HT1080 (cell line): ENCODE data around the gene PELI3. TPM values are rescaled to one million over a fixed set of nuclear protein-coding genes. Genes with fewer than 3 reads are reported as not detected.

ENCODE experiments used
- DNase-seq: peaks from one replicate; pipeline ENCODE4 v3.0.0-alpha.2; 2015; ENCODE audit warnings: low read depth
- total RNA-seq: library from RNA; depleted of rRNA; stranded (reverse); fragments of >200 nt; shearing (Covaris generic); gene quantifications from 2 replicates; pipeline ENCODE4 v1.2.3, GENCODE V29; 2014

Gene PELI3
- total RNA-seq, 1 experiment from 2014 or later, result 9.8 TPM

DNA sequence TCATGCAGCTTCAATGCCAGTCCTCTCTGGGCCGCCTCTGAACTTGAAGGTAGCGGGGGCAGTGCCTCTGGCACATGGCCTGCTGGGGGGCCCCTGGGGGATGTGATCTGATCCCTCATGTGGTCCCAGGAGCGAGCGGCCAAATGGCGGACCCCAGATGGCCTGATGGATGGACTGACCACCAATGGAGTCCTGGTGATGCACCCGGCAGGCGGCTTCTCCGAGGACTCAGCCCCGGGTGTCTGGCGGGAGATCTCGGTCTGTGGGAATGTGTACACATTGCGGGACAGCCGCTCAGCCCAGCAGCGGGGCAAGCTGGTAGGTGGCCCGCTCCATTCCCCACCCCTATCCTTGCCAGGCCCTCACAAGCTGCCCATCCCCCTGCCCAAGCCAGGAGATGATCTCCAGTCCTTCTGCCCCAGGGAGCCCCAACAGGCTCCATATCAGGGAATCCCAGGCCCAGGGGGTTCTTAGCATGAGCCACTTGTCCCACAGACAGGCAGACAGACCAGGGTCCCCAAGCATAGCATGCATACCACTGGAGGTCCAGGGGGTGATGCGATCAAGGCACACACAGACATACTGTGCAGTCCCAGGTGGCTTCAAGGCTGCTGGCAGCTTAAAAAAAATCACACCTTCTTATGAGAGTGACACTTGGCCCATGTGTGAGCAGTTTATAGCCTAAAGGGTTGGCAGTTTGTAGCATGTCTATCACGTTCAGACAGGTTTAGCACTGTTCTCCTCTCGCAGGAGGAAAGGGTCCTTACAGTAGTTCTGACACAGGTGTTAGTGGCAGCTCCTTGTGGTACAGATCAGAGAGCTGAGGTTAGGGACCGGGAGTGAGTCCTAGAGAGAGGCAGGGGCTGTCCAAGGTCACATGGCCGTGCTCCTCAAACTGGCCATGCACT is 7.2 kb downstream of the PELI3 start:
- DNase-seq, result no peak

DNA sequence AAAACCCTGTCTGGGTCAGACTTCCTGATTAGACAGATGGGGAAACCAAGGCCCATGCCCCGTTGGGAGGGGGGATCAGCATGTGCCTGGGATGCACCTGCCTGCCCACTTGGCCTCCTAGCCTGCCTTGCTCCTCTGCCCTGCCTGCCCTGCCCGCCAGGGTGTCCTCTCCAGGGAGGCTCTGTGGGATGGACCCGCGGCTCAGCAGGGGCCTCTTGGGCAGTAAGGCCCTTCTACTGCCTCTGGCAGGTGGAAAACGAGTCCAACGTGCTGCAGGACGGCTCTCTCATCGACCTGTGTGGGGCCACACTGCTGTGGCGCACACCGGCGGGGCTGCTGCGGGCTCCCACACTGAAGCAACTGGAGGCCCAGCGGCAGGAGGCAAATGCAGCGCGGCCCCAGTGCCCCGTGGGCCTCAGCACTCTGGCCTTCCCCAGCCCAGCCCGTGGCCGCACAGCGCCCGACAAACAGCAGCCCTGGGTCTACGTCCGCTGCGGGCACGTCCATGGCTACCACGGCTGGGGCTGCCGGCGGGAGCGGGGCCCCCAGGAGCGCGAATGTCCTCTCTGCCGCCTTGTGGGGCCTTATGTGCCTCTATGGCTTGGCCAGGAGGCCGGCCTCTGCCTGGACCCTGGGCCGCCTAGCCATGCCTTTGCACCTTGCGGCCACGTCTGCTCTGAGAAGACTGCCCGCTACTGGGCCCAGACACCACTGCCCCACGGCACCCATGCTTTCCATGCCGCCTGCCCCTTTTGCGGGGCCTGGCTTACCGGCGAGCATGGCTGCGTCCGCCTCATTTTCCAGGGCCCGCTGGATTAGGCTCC is 8.9 kb downstream of the PELI3 start:
- DNase-seq, result no peak

GRCh38 chr11:66476173-66476840 is 9.6 kb downstream of the PELI3 start:
- no peak for DNase-seq

DNA sequence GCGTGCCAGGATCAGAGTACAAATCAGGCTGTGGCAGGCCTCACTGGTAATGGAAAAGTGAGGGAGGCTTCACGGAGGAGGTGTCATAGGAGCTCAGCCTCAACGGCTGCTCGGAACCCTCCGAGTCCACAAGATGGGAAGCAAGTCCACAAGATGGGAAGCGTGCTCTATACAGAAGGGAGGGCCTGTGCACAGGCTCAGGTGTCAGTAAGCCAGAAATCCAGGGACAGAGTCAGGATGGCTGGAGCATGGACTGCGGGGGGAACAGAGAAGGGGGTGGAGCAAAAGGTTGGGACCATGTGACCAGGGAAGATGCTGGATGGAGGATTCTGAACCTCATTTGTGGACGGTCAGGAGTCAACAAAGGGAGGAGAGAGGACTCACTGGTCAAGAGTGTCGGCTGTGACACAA is 10.1 kb downstream of the PELI3 start:
- no peak for DNase-seq

DNA sequence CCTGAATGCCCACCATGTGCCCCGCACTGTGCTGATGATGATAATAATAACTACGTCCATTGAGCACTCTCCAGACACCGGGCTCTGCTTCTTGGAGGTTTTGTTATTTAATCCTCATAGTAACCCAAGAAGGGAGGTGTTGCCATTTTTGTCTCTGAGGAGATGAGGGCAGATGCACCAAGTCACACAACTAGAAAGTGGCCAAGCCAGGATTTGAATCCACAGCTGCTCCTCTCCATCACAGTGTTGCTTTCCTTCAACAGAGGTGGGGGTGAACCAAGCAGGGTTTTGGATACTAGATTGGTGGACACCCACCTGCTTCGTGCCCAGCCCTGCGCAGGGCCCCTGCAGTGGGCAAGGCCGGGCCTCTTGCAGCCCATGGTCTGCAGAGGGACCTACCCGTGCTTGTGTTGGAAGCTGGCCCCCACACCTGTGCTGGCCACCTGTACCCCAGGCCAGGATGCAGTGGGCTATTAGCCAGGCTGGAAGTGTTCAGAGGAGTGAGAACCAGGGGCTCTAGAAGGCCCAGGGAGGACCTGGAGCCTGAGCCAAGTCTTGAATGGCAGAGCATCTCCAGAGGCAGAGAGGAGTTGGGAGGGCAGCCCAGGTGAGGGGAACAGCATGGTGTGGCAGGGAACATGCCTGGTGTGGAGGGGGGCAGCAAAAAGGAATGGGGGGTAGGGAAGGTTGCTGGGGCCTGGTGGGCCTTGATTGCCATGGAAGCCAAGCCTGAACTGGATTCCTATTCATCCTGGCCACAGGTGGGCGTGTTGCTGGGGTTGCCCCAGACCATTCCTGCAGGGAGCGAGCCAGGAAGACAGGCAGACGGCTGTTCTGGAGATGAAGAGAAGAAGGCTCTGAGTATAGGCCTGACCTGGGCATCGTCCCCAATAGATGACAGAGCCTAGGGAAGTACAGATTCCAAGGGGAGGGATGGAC is 10.8 kb downstream of the PELI3 start:
- no peak for DNase-seq

- peak; percentile 17 for DNase-seq
These were observed 12.2 kb downstream of the PELI3 start for GRCh38 chr11:66478729-66479393.

GRCh38 chr11:66479394-66480116 is 12.8 kb downstream of the PELI3 start:
- peak; percentile 17 for DNase-seq

- peak; percentile 96 for DNase-seq
These were observed 13.6 kb downstream of the PELI3 start, which contains the start of gene DPP3 for GRCh38 chr11:66480117-66480938. TSS of gene DPP3 (plus strand) at chr11:66480434. CDS start at chr11:66482201, 1,767 bp downstream.

DNA sequence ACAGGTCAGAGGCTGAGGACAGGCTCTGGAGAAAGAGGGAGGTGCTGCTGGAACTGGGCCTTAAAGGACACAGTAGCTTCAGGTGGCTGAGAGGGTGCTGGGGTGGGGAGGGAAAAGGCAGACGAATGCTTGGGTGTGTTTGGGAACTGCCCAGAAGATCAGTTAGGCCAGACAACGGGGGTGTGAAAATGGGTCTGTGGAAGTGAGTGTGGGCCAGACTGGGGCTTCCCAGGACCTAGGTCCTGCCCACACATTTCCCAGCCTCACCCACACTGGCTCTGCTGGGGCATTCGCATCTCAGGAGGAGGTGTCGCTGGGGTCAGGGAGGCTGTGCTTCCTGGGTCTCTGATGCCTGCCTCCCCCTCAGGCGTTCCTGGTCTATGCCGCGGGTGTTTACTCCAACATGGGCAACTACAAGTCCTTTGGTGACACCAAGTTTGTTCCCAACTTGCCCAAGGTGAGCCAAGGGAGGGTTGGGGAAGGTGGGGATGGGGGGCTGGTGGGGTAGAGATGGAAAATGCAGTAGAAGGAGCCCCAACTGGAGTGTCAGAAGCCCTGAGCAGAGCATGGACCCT is 18.2 kb downstream of the PELI3 start:
- no peak for DNase-seq

DNA sequence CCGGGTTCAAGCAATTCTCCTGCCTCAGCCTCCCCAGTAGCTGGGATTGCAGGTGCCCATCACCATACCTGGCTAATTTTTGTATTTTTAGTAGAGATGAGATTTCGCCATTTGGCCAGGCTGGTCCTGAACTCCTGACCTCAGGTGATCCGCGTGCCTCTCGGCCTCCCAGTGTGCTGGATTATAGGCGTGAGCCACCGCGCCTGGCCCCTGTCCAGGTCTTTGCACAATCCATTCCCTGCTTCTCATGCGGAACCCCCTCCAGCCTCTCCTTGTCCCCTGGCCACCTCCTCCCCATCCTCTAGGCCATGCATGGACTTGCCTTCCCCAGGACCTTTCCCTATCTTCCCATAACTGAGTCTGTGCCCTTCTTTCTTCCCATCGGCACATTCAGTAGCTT is 22.3 kb downstream of the PELI3 start:
- no peak for DNase-seq

DNA sequence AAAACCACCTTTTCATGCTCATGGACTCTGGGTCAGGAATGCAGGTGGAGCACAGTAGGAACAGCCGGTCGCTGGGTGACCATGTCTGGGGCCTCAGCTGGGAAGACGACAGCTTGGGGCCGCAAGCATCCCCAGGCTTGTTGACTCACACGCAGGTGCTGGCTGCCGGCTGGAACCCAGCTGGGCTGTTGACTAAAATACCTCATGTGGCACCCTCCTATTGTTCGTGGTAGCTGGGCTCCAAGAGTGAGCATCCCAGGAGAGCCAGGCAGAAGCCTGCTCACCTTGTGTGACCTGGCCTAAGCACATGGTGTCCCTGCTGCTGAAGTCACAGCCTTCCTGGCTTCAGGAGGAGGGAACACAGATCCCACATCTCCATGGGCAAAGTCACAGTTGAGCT is 22.9 kb downstream of the PELI3 start:
- no peak for DNase-seq

DNA sequence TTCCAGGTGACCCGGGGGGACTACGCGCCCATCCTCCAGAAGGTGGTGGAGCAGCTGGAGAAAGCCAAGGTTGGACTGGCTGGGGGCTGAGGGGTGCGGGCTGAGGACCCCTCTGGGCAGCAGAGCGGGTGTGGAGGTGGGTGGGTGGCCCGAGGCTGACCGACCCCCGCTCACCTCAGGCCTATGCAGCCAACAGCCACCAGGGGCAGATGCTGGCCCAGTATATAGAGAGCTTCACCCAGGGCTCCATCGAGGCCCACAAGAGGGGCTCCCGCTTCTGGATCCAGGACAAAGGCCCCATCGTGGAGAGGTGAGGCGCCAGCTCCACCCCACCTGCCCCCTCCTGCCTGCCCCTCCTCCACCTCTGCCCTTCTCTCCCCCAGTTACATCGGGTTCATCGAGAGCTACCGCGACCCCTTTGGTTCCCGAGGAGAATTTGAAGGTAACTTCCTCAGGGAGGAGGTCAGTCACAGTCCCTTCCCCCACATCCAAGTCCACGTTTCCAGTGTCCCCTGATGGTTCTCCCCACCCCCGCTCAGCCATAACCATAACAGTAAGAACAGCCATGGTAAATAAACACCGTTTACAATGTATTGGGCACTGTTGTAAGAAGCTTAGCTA is 24.7 kb downstream of the PELI3 start:
- no peak for DNase-seq

GRCh38 chr11:66492161-66492865 is 25.6 kb downstream of the PELI3 start:
- DNase-seq, result no peak

DNA sequence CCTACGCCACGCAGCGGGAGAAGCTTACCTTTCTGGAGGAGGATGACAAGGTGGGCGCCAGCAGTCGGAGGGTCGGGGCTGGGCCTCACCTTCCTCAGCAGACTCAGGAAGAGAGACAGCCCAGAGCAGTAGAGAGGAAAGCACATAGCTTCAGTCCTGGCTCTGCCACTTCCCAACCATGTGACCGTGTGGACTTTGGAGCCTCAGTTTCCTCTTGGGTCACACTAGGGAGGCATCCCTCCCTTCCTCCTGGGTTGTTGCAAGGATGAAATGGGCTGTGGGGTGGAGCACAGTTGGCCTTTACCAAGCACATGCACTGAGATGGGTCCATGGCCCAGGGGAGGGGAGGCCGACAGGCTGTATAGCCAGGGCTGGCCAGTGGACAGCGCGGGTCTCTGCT is 26.4 kb downstream of the PELI3 start:
- DNase-seq, result no peak

GRCh38 chr11:66494458-66494857 is 27.8 kb downstream of the PELI3 start:
- DNase-seq, result no peak

- no peak for DNase-seq
These were observed 28.2 kb downstream of the PELI3 start for GRCh38 chr11:66494935-66495334.

DNA sequence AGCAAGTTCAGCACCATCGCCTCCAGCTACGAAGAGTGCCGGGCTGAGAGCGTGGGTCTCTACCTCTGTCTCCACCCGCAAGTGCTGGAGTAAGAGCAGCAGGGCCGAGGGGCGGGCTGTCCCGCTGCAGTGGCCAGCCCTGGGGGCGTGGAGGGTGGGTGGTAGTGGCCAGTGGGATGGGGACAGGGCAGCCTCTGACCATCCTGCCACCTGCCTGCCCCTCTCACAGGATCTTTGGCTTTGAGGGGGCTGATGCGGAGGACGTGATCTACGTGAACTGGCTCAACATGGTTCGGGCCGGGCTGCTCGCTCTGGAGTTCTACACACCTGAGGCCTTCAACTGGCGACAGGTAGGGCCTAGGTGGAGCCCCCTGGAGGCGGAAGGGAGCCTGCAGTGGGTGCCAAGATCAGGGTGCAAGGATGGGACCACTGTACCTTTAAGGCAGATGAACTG is 28.7 kb downstream of the PELI3 start:
- no peak for DNase-seq
